GM19395 (cell line): ENCODE results near the gene WFDC9.
"Not testable (repeated sequence)": the region's sequence is repeated elsewhere in the genome, so short reads cannot be mapped to it uniquely, and the experiment has no call there.

Experiments
- ATAC-seq: cut with Tn5 transposase; IDR thresholded peaks from one replicate; pipeline ENCODE4 v1.9.1; 2021; ENCODE audit warnings: mild to moderate bottlenecking, moderate library complexity; ENCODE audit not compliant: unreplicated experiment

Gene WFDC9

GRCh38 chr20:45593498-45593897, 37.6 kb downstream of the WFDC9 start:
- ATAC-seq: no peak

- no peak for ATAC-seq
These were observed 38.4 kb downstream of the WFDC9 start for GRCh38 chr20:45592574-45593189.

DNA sequence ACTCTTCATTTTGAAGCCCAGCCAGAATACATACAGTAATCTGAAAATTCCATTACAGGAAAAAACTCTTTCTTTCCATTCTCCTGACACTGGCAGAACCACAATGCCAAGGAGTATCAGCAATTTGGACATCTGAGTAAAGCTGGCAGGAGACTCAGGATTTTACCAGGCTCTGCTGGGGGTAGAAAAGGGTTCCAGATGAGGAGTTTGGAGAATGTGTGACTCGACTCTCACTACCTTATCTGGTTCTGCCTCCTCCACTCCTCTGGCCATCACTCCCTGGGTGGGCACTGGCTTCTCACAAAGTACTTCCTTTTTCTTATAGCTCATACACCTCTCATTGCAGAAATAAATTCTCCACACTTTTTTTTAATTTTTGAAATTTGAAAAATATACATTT, 41.4 kb downstream of the WFDC9 start:
- no peak for ATAC-seq

DNA sequence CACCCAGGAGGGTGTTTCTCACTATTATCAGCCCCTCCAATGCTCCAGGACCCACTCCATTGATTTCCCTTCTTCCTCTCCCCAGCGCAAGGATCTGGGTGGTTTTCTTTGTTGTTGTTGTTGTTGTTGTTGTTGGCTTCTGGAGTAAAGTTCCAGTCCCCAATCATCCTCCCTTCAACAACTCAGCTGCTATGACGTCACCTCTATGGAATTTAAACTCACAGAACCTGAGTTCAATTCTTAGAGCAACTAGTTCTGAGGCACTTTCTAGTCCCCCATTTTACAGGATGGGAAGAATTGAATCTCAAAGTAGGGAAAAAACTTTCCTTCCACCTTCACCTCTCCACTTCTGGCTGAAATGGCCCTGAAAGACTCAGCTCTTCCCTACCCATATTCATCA, 42.3 kb downstream of the WFDC9 start:
- ATAC-seq: no peak

DNA sequence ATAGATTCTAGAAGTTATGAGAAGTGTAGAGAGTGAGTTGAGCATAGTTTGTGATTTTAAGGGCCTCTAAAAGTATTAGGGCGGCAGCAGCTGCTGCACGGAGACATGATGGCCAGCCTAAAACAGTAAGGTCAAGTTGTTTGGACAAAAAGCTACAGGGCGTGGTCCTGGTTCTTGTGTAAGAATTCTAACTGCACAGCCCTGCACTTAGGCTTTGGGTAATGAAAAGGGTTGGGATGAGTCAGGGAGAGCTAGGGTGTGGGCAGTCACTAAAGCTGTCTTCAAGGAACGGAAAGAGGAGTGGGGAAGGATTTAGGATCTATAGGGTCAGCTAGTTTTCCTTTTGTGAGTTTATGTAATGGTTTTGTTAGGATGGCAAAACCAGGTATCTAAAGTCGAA, 45.1 kb downstream of the WFDC9 start:
- ATAC-seq: not testable (repeated sequence)

DNA sequence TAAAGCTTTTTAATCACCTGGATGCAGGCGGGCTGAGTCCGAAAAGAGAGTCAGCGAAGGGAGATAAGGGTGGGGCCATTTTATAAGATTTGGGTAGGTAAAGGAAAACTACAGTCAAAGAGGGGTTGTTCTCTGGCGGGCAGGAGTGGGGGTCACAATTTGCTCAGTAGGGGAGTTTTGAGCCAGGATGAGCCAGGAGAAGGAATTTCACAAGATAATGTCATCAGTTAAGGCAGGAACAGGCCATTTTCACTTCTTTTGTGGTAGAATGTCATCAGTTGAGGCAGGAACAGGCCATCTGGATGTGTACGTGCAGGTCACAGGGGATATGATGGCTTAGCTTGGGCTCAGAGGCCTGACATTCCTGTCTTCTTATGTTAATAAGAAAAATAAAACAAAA, 46.8 kb downstream of the WFDC9 start:
- not testable (repeated sequence) for ATAC-seq

GRCh38 chr20:45583502-45583901, 47.6 kb downstream of the WFDC9 start:
- ATAC-seq: no peak

- no peak for ATAC-seq
These were observed 49.4 kb downstream of the WFDC9 start for GRCh38 chr20:45581702-45582101.

DNA sequence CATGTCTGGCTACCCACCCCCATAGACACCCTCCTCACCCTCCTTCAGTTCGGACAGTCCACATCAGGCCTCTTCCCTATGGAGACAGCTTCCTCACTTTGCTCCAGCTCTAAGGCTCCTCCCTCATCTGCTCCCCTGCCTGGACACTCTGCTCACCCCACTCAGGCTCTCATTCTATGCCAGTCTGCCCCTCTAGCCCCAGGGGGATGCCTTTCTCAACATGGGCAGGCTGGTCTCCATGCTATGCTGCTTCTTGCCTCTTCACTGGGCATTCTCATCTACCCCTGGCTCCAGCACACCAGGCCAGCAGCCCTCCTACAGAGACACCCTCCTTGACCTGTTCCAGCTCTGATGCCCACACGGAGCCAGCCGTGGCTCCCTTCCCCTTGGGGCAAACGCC, 51.9 kb downstream of the WFDC9 start, which contains the start of gene WFDC8:
Gene WFDC8, minus strand, starts transcription at position 101 of the 400 bp plus-strand sequence. Its CDS starts 37 bp downstream, at position 64.
- no peak for ATAC-seq

GRCh38 chr20:45578231-45578630, 52.9 kb downstream of the WFDC9 start:
- no peak for ATAC-seq

- no peak for ATAC-seq
These were observed 54.1 kb downstream of the WFDC9 start for GRCh38 chr20:45576995-45577394.

GRCh38 chr20:45575931-45576330, 55.2 kb downstream of the WFDC9 start:
- ATAC-seq: no peak

- ATAC-seq: not testable (repeated sequence)
These were observed 61.4 kb downstream of the WFDC9 start for GRCh38 chr20:45569650-45570049.

DNA sequence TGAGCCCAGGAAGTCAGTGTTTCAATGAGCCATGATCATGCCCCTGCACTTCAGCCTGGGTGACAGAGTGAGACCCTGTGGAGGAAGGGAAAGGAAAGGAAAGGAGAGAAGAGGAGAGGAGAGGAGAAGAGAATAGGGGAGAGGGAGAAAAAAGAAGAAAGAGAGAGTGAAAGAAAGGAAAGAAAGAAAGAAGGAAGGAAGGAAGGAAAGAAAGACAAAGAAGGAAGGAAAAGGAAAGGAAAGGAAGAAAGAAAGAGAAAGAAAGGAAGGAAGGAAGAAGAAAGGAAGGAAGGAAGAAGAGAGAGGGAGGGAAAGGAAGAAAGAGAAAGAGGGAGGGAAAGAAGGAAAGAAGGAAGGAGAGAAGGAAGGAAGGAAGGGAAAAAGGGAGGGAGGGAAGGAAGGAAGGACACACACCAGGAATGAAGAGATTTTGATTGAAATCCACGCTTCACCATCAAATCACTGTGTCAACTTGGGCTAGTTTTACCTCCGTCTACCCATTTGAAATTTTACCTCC, 66.3 kb downstream of the WFDC9 start:
- no peak for ATAC-seq
